ENCODE measurements around the gene NEAT1. TPM values are rescaled to one million over a fixed set of nuclear protein-coding genes. Genes with fewer than 3 reads are reported as not detected.

NEAT1 gene
- total and polyA plus RNA-seq, 2 experiments from 2014 or later = 4.2 to 11.3 TPM

- peak in 1 of 2 donors; percentile 6 for DNase-seq (ENCODE audit: low read depth in 1 of 2, low spot score in 1 of 2)
- Histone ChIP-seq H3K9me3 (ENCODE audit: low read depth) (no peaks in the 10 kb centered on the region), H3K36me3 (no peaks in the 10 kb centered on the region), H3K4me3 (no peak overlapping the region), H3K27ac (no peak overlapping the region), H3K27me3 (no peaks in the 10 kb centered on the region), H3K4me1 (ENCODE audit: low read depth) (peaks cover 32% of the 10 kb centered on the region)
- no peak for TF ChIP-seq CTCF (IDR thresholded peaks at IDR 0.05; ENCODE audit: low read depth, low read length)
These were observed 7.7 kb upstream of the NEAT1 start for GRCh38 chr11:65414776-65415498.

- peaks cover 40% of the 10 kb centered on the region for H3K4me1 ChIP-seq (ENCODE audit: low read depth)
- no peak overlapping the region for H3K4me3 ChIP-seq
- H3K27me3 ChIP-seq = no peaks in the 10 kb centered on the region
- H3K27ac ChIP-seq = no peak overlapping the region
- no peak for TF ChIP-seq CTCF (IDR thresholded peaks at IDR 0.05; ENCODE audit: low read depth, low read length)
- H3K9me3 ChIP-seq (ENCODE audit: low read depth) = no peaks in the 10 kb centered on the region
- no peaks in the 10 kb centered on the region for H3K36me3 ChIP-seq
- no peak for DNase-seq (ENCODE audit: low read depth in 1 of 2, low spot score in 1 of 2)
These were observed 6.9 kb upstream of the NEAT1 start for GRCh38 chr11:65415499-65416340.

- H3K27me3 ChIP-seq = no peaks in the 10 kb centered on the region
- peaks cover 47% of the 10 kb centered on the region for H3K4me1 ChIP-seq (ENCODE audit: low read depth)
- H3K4me3 ChIP-seq = no peak overlapping the region
- no peaks in the 10 kb centered on the region for H3K36me3 ChIP-seq
- H3K27ac ChIP-seq = peak overlapping the region; percentile 98
- no peaks in the 10 kb centered on the region for H3K9me3 ChIP-seq (ENCODE audit: low read depth)
- DNase-seq (ENCODE audit: low read depth in 1 of 2, low spot score in 1 of 2) = peak; percentile 84 to 87
- TF ChIP-seq CTCF (IDR thresholded peaks at IDR 0.05; ENCODE audit: low read depth, low read length) = peak; percentile 94
These were observed 6.2 kb upstream of the NEAT1 start for GRCh38 chr11:65416341-65416824.

GRCh38 chr11:65416841-65417701 is 5.5 kb upstream of the NEAT1 start:
- Histone ChIP-seq H3K36me3 (no peaks in the 10 kb centered on the region), H3K4me3 (no peak overlapping the region), H3K27ac (peak overlapping the region; percentile 98)

More at GRCh38 chr11:65416841-65417701, 5.5 kb upstream of the NEAT1 start:
- Histone ChIP-seq H3K4me1 (ENCODE audit: low read depth) (peaks cover 49% of the 10 kb centered on the region), H3K27me3 (no peaks in the 10 kb centered on the region), H3K9me3 (ENCODE audit: low read depth) (no peaks in the 10 kb centered on the region)
- peak in 1 of 2 donors; percentile 14 for DNase-seq (ENCODE audit: low read depth in 1 of 2, low spot score in 1 of 2)
- no peak for TF ChIP-seq CTCF (IDR thresholded peaks at IDR 0.05; ENCODE audit: low read depth, low read length)

All from cardiac muscle cell (in vitro differentiated cells and primary cell).